ENCODE measurements around the gene SAMD4B. TPM values are rescaled to one million over a fixed set of nuclear protein-coding genes. Genes with fewer than 3 reads are reported as not detected.

SAMD4B gene
- total RNA-seq, 1 experiment from 2014 or later = 135 TPM

GRCh38 chr19:39356073-39356472 is 13.9 kb downstream of the SAMD4B start:
- H3K9me3 ChIP-seq (ENCODE audit: control insufficient read depth, low read depth, low read length) = no peaks in the 10 kb centered on the region
- H3K23ac ChIP-seq (ENCODE audit: insufficient read length, low read depth, low read length) = no peak overlapping the region
- no peak overlapping the region for H3K27ac ChIP-seq (ENCODE audit: insufficient read length, low read depth, low read length)
- no peaks in the 10 kb centered on the region for H3K4me1 ChIP-seq (ENCODE audit: insufficient read depth, low read length)
- DNase-seq = no peak
- no peaks in the 10 kb centered on the region for H4K20me1 ChIP-seq (ENCODE audit: control insufficient read depth, insufficient read depth, insufficient read length)
- no peak overlapping the region for H3K9ac ChIP-seq (ENCODE audit: extremely low read depth, insufficient read length, low read length)
- no peaks in the 10 kb centered on the region; the same call in 1 of the 2 replicates for H3K27me3 Mint-ChIP-seq (ENCODE audit: low read depth)
- no peaks in the 10 kb centered on the region for H3K79me1 ChIP-seq (ENCODE audit: insufficient read depth, low read depth, low read length, poor library complexity, severe bottlenecking)
- no peaks in the 10 kb centered on the region; the same call in 1 of the 2 replicates for H3K27me3 ChIP-seq (ENCODE audit: insufficient read depth, low read length)
- H3K9me3 Mint-ChIP-seq = no peaks in the 10 kb centered on the region
- H3K56ac ChIP-seq (ENCODE audit: insufficient read length, low read depth, low read length) = no peak overlapping the region
- H3K4me2 ChIP-seq (ENCODE audit: insufficient read depth, insufficient read length, low read length) = no peak overlapping the region
- no peak overlapping the region for H3K18ac ChIP-seq (ENCODE audit: insufficient read length, low read depth, low read length)
- H4K8ac ChIP-seq (replicated peaks; ENCODE audit: insufficient read length, low read depth, low read length) = no peak overlapping the region
- H2BK15ac ChIP-seq (ENCODE audit: low read depth, low read length) = no peak overlapping the region
- TF ChIP-seq, protein P1, sequence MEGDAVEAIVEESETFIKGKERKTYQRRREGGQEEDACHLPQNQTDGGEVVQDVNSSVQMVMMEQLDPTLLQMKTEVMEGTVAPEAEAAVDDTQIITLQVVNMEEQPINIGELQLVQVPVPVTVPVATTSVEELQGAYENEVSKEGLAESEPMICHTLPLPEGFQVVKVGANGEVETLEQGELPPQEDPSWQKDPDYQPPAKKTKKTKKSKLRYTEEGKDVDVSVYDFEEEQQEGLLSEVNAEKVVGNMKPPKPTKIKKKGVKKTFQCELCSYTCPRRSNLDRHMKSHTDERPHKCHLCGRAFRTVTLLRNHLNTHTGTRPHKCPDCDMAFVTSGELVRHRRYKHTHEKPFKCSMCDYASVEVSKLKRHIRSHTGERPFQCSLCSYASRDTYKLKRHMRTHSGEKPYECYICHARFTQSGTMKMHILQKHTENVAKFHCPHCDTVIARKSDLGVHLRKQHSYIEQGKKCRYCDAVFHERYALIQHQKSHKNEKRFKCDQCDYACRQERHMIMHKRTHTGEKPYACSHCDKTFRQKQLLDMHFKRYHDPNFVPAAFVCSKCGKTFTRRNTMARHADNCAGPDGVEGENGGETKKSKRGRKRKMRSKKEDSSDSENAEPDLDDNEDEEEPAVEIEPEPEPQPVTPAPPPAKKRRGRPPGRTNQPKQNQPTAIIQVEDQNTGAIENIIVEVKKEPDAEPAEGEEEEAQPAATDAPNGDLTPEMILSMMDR (conservative IDR thresholded peaks at IDR 0.05) = no peak
- no peak overlapping the region for H3K14ac ChIP-seq (ENCODE audit: insufficient read depth, low read length)
- peaks cover 46 to 80% (median 79%) of the 10 kb centered on the region in 3 experiments for H3K36me3 Mint-ChIP-seq (ENCODE audit: insufficient read depth in 1 of 3, low read depth in 3 of 3)
- H3K4ac ChIP-seq (ENCODE audit: low read depth, low read length) = no peak overlapping the region
- H3K27ac Mint-ChIP-seq = no peak overlapping the region
- H3K23me2 ChIP-seq (ENCODE audit: insufficient read length, low read depth, low read length, poor library complexity, severe bottlenecking) = no peaks in the 10 kb centered on the region
- H2BK5ac ChIP-seq (ENCODE audit: insufficient read length, low read length) = no peak overlapping the region
- no peak overlapping the region for H4K5ac ChIP-seq (ENCODE audit: insufficient read length, low read depth, low read length)
- H2AFZ ChIP-seq (ENCODE audit: low read length) = no peak overlapping the region
- no peak overlapping the region for H2BK20ac ChIP-seq (ENCODE audit: low read depth, low read length, poor library complexity, severe bottlenecking)
- no peak overlapping the region for H4K91ac ChIP-seq (ENCODE audit: insufficient read length, low read depth, low read length)
- H3T11ph ChIP-seq (ENCODE audit: low read length) = no peak overlapping the region
- no peaks in the 10 kb centered on the region for H3K4me1 Mint-ChIP-seq
- H3K4me3 Mint-ChIP-seq = no peak overlapping the region
- H2BK120ac ChIP-seq (ENCODE audit: low read depth, low read length, poor library complexity, severe bottlenecking) = no peak overlapping the region
- no peaks in the 10 kb centered on the region for H3K79me2 ChIP-seq (ENCODE audit: insufficient read depth, low read length)
- H2AK5ac ChIP-seq (ENCODE audit: insufficient read length, low read length) = no peak overlapping the region
- H2BK12ac ChIP-seq (ENCODE audit: insufficient read length, low read depth, low read length) = no peak overlapping the region
- no CpG with 5 or more reads among the region's 3 CpGs for WGBS (ENCODE audit: extremely low coverage, insufficient read length, low lambda C conversion rate)
